Keratinocyte (primary cell): ENCODE results near the gene MMP2. TPM values are rescaled to one million over a fixed set of nuclear protein-coding genes. Genes with fewer than 3 reads are reported as not detected.

Experiments used
- DNase-seq: peaks from one replicate; pipeline ENCODE4 v3.0.0-alpha.2; 2011; ENCODE audit warnings: low read depth, missing footprints, low spot score
- FAIRE-seq: peaks from 2 replicates; lab custom pipeline; 2011; peaks lifted over from hg19 to GRCh38; lab: Jason Lieb, UNC
- H2AFZ ChIP-seq: 2 replicates; pipeline ENCODE4 v1.6.0; 2012; ENCODE audit warnings: low read length, control low read depth, inconsistent platforms; ENCODE audit not compliant: control insufficient read depth
- H3K27ac ChIP-seq: 2 replicates; pipeline ENCODE4 v1.5.1; 2011; ENCODE audit warnings: low read length; ENCODE audit not compliant: control insufficient read depth, insufficient read depth
- H3K27me3 ChIP-seq: 3 replicates; pipeline ENCODE4 v1.6.0; 2011; ENCODE audit warnings: low read length; ENCODE audit not compliant: control insufficient read depth, insufficient read depth; ENCODE audit errors: extremely low read depth
- H3K36me3 ChIP-seq, 2 experiments: 2 replicates in 1 of 2; 3 replicates in 1 of 2; pipeline ENCODE4 v1.5.1; 2011; ENCODE audit warnings: low read length in 2 of 2, mild to moderate bottlenecking in 1 of 2; ENCODE audit not compliant: control insufficient read depth in 2 of 2, insufficient read depth in 2 of 2; ENCODE audit errors: extremely low read depth in 1 of 2
- H3K4me1 ChIP-seq: 3 replicates; pipeline ENCODE4 v1.5.1; 2011; ENCODE audit warnings: low read length; ENCODE audit not compliant: control insufficient read depth, insufficient read depth; ENCODE audit errors: extremely low read depth
- H3K4me2 ChIP-seq: 3 replicates; pipeline ENCODE4 v1.6.0; 2011; ENCODE audit warnings: low read depth, low read length; ENCODE audit not compliant: control insufficient read depth, insufficient read depth; ENCODE audit errors: extremely low read depth
- H3K4me3 ChIP-seq, 3 experiments: fragments of 200-600 bp in 1 of 3; sonication (generic) in 1 of 3; 2 replicates in 2 of 3; 3 replicates in 1 of 3; pipeline ENCODE4 v1.5.1; 2011 to 2016; ENCODE audit warnings: low read length in 3 of 3, mild to moderate bottlenecking in 3 of 3, control low read depth in 2 of 3, inconsistent platforms in 1 of 3, low read depth in 1 of 3, mixed read lengths in 1 of 3, mixed run types in 1 of 3, moderate library complexity in 1 of 3; ENCODE audit not compliant: control insufficient read depth in 2 of 3, insufficient read depth in 2 of 3; ENCODE audit errors: extremely low read depth in 1 of 3
- H3K79me2 ChIP-seq: 2 replicates; pipeline ENCODE4 v1.6.0; 2012; ENCODE audit warnings: low read length; ENCODE audit not compliant: control insufficient read depth, insufficient read depth
- H3K9ac ChIP-seq: 3 replicates; pipeline ENCODE4 v1.6.0; 2011; ENCODE audit warnings: low read length; ENCODE audit not compliant: control insufficient read depth, insufficient read depth; ENCODE audit errors: extremely low read depth
- H3K9me1 ChIP-seq: 3 replicates; pipeline ENCODE4 v1.6.0; 2011; ENCODE audit warnings: low read length; ENCODE audit not compliant: control insufficient read depth, insufficient read depth; ENCODE audit errors: extremely low read depth
- H3K9me3 ChIP-seq: 2 replicates; pipeline ENCODE4 v1.5.1; 2012; ENCODE audit warnings: low read depth, low read length; ENCODE audit not compliant: control insufficient read depth
- H4K20me1 ChIP-seq: 3 replicates; pipeline ENCODE4 v1.6.0; 2011; ENCODE audit warnings: low read length; ENCODE audit not compliant: control insufficient read depth, insufficient read depth; ENCODE audit errors: extremely low read depth
- CTCF ChIP-seq, 3 experiments: IDR thresholded peaks in 1 of 3; conservative IDR thresholded peaks in 1 of 3; optimal IDR thresholded peaks in 1 of 3; 2 replicates in 2 of 3; 3 replicates in 1 of 3; pipeline versions ENCODE3 to v1.5.1; 2011; ENCODE audit warnings: low read length in 3 of 3, mild to moderate bottlenecking in 3 of 3, moderate library complexity in 2 of 3, control low read depth in 1 of 3, inconsistent platforms in 1 of 3; ENCODE audit not compliant: insufficient read depth in 2 of 3; ENCODE audit errors: extremely low read depth in 1 of 3
- EZH2 ChIP-seq: IDR thresholded peaks from one replicate; pipeline ENCODE4 v1.6.1; 2012; ENCODE audit warnings: inconsistent platforms, mild to moderate bottlenecking, low read length, moderate library complexity
- dilution Hi-C: fragments of 300-500 bp; cut with MboI; formaldehyde crosslinking; loops from one replicate; pipeline ENCODE4 v1.7.0; 2020; ENCODE audit warnings: low sequenced_read_pairs; ENCODE audit not compliant: extremely low pct_ligation_motif_present
- polyA plus RNA-seq, 5 experiments: library from polyadenylated mRNA; depleted of rRNA in 3 of 5; stranded (reverse) in 3 of 5; stranded (forward) in 1 of 5; unstranded in 1 of 5; fragments of >200 nt; gene quantifications; 1 replicate in 1 of 5; 2 replicates in 3 of 5; 3 replicates in 1 of 5; pipeline versions ENCODE4 v1.2.1 to v1.2.3, GENCODE V29; 2011 to 2012; ENCODE audit warnings: missing spikeins in 2 of 5, low read depth in 1 of 5, low replicate concordance in 1 of 5

The MMP2 gene
- polyA plus RNA-seq, 1 donor (not counting 4 experiments of a cell fraction or from before 2014, with no cell fraction given): 59.2 TPM

- H4K20me1 ChIP-seq: no peaks in the 10 kb centered on the region
- H2AFZ ChIP-seq: no peak overlapping the region
- H3K27ac ChIP-seq: no peak overlapping the region
- TF ChIP-seq CTCF (optimal IDR thresholded peaks at IDR 0.05 in 1 of 3, IDR thresholded peaks at IDR 0.05 in 1 of 3, conservative IDR thresholded peaks at IDR 0.05 in 1 of 3; ENCODE audit: extremely low read depth in 1 of 3, insufficient read depth in 2 of 3, low read length in 3 of 3) (no peak), EZH2 (no peak)
- H3K4me2 ChIP-seq: no peak overlapping the region
- H3K4me1 ChIP-seq: peaks cover 32% of the 10 kb centered on the region
- H3K9me1 ChIP-seq: no peaks in the 10 kb centered on the region
- dilution Hi-C loops: no loop called here
- FAIRE-seq: no peak
- H3K9me3 ChIP-seq: no peaks in the 10 kb centered on the region
- H3K4me3 ChIP-seq: no peak overlapping the region
- no peak for DNase-seq
- H3K36me3 ChIP-seq: no peaks in the 10 kb centered on the region
- no peaks in the 10 kb centered on the region for H3K27me3 ChIP-seq
- peaks cover 15% of the 10 kb centered on the region for H3K79me2 ChIP-seq
- H3K9ac ChIP-seq: no peak overlapping the region
These were observed 26.5 kb downstream of the MMP2 start for GRCh38 chr16:55505333-55506015.

GRCh38 chr16:55506083-55506482 lies 27.1 kb downstream of the MMP2 start:
- H3K79me2 ChIP-seq: peaks cover 20% of the 10 kb centered on the region
- H3K4me3 ChIP-seq: no peak overlapping the region
- no peak overlapping the region for H3K27ac ChIP-seq
- FAIRE-seq: no peak
- no peak for DNase-seq
- no peaks in the 10 kb centered on the region for H3K9me1 ChIP-seq
- TF ChIP-seq EZH2 (no peak), CTCF (optimal IDR thresholded peaks at IDR 0.05 in 1 of 3, IDR thresholded peaks at IDR 0.05 in 1 of 3, conservative IDR thresholded peaks at IDR 0.05 in 1 of 3; ENCODE audit: extremely low read depth in 1 of 3, insufficient read depth in 2 of 3, low read length in 3 of 3) (no peak)
- H3K4me2 ChIP-seq: no peak overlapping the region
- H2AFZ ChIP-seq: no peak overlapping the region
- H3K4me1 ChIP-seq: peaks cover 27% of the 10 kb centered on the region
- no peaks in the 10 kb centered on the region for H3K27me3 ChIP-seq
- H3K36me3 ChIP-seq: no peaks in the 10 kb centered on the region
- no peaks in the 10 kb centered on the region for H4K20me1 ChIP-seq
- dilution Hi-C loops: no loop called here
- no peak overlapping the region for H3K9ac ChIP-seq
- no peaks in the 10 kb centered on the region for H3K9me3 ChIP-seq
